Measurements from ENCODE around the gene RNF26. TPM values are rescaled to one million over a fixed set of nuclear protein-coding genes. Genes with fewer than 3 reads are reported as not detected.

RNF26 gene
- total and polyA plus RNA-seq, 2 of the 4 experiments (the other 2 are of a cell fraction), result 3.4 to 36.7 TPM

GRCh38 chr11:119361941-119362725, 27.8 kb downstream of the RNF26 start:
- no peak overlapping the region; the same call in 1 of the 2 replicates for H3K56ac ChIP-seq (ENCODE audit: extremely low read depth, insufficient read depth, low read length)
- H3K27ac ChIP-seq (ENCODE audit: insufficient read depth, low read length), result no peak overlapping the region
- H3K9ac ChIP-seq (ENCODE audit: low read depth, low read length), result no peak overlapping the region
- H2AK9ac ChIP-seq (replicated peaks; ENCODE audit: low read depth, low read length, poor library complexity), result peak overlapping the region; percentile 10
- no peak overlapping the region; the same call in 1 of the 2 replicates for H4K91ac ChIP-seq (ENCODE audit: insufficient read depth, low read depth, low read length)
- no peak for ATAC-seq (ENCODE audit: low read depth)
- no peak overlapping the region for H4K5ac ChIP-seq (ENCODE audit: low read depth, low read length)
- no peak overlapping the region; the same call in 1 of the 2 replicates for H3K18ac ChIP-seq (ENCODE audit: low read depth, low read length)
- peaks cover 31% of the 10 kb centered on the region for H3K9me1 ChIP-seq (ENCODE audit: insufficient read depth, low read length)
- no peak overlapping the region for H4K8ac ChIP-seq (ENCODE audit: low read depth in 2 of 2, low read length in 2 of 2)
- H3K9me3 ChIP-seq (ENCODE audit: control insufficient read depth, insufficient read depth, low read length), result no peaks in the 10 kb centered on the region
- no peak overlapping the region for H2BK5ac ChIP-seq (ENCODE audit: low read depth, low read length, poor library complexity, severe bottlenecking)
- dilution Hi-C loops (cut with HindIII; ENCODE audit: low sequenced_read_pairs, unreplicated experiment) (no loop called here), in situ Hi-C loops (cut with MboI; ENCODE audit: low sequenced_read_pairs) (loop anchor here (25.0 kb wide), 1 partner anchor 750 kb away; no protein-coding TSS in a partner anchor), intact Hi-C loops (cut with micrococcal nuclease) (loop anchor here (1.0 to 10.0 kb wide), 2 partner anchors 24 to 363 kb away; partner anchors contain the start of gene NECTIN1)
- 60% methylated on average over 1 of the region's 11 CpGs; no CpG with 5 or more reads in 1 of the 2 experiments for WGBS, 2 experiments (ENCODE audit: extremely low coverage in 2 of 2, insufficient read length in 1 of 2)
- no peak overlapping the region; the same call in 2 of the 3 replicates for H2BK15ac ChIP-seq (ENCODE audit: low read depth, low read length)
- H4K20me1 ChIP-seq (ENCODE audit: insufficient read depth, low read length), result peaks cover 12% of the 10 kb centered on the region
- POLR2A ChIA-PET (ENCODE audit: unreplicated experiment), result no interaction called here
- no peak for TF ChIP-seq CHD1 (IDR thresholded peaks at IDR 0.05; ENCODE audit: low read depth, low read length)
- no peak for TF ChIP-seq RCOR1 (IDR thresholded peaks at IDR 0.05; ENCODE audit: insufficient replicate concordance, low read length)
- TF ChIP-seq BHLHE40 (IDR thresholded peaks at IDR 0.05; ENCODE audit: low read depth, low read length), result no peak
- TF ChIP-seq SMC3 (IDR thresholded peaks at IDR 0.05; ENCODE audit: low read depth, low read length), result no peak
- TF ChIP-seq CEBPB (IDR thresholded peaks at IDR 0.05; ENCODE audit: low read depth, low read length), result no peak
- no peak for TF ChIP-seq MAFK (IDR thresholded peaks at IDR 0.05; ENCODE audit: low read depth, low read length)
- TF ChIP-seq FOS (IDR thresholded peaks at IDR 0.05; ENCODE audit: low read depth, low read length), result no peak
- TF ChIP-seq POLR2A (IDR thresholded peaks at IDR 0.05; ENCODE audit: low read depth, low read length), result no peak
- TF ChIP-seq RAD21 (IDR thresholded peaks at IDR 0.05; ENCODE audit: low read length), result no peak
- no peak for TF ChIP-seq MXI1 (IDR thresholded peaks at IDR 0.05; ENCODE audit: borderline replicate concordance, low read depth, low read length)
- no peak for TF ChIP-seq NFE2L2 (IDR thresholded peaks at IDR 0.05; ENCODE audit: low read depth, low read length)
- no peak for TF ChIP-seq CTCF (conservative IDR thresholded peaks at IDR 0.05; ENCODE audit: low read depth, low read length)
- TF ChIP-seq MAZ (IDR thresholded peaks at IDR 0.05; ENCODE audit: borderline replicate concordance, low read depth, low read length), result no peak
- no peak for TF ChIP-seq USF2 (IDR thresholded peaks at IDR 0.05; ENCODE audit: low read depth, low read length)
- 0 out of 2 replicates have a peak overlapping the region, but pooled peaks have one; percentile 15 for H3K14ac ChIP-seq (replicated peaks; ENCODE audit: low read depth, low read length)
- H3K27me3 ChIP-seq (ENCODE audit: control insufficient read depth, insufficient read depth, low read length), result no peaks in the 10 kb centered on the region
- H3K4me1 ChIP-seq (ENCODE audit: control insufficient read depth, insufficient read depth, low read length), result peaks cover 24% of the 10 kb centered on the region
- CTCF ChIA-PET, result interaction anchor here (1.2 to 1.4 kb wide), 2 partner anchors 14 to 113 kb away, joined by 3 to 11 read pairs; no protein-coding TSS in a partner anchor
- no peak for DNase-seq
- H2AK5ac ChIP-seq (ENCODE audit: low read depth, low read length), result peak overlapping the region; percentile 25; the same call in 1 of the 2 replicates
- H3K4me2 ChIP-seq (ENCODE audit: low read depth, low read length), result 0 out of 2 replicates have a peak overlapping the region, but pooled peaks have one; percentile 27
- peaks cover 0 to 9% of the 10 kb centered on the region in 2 experiments; a peak in 1 of 4 replicates for H3K79me1 ChIP-seq (ENCODE audit: low read depth in 1 of 2, low read length in 2 of 2)
- H3K36me3 ChIP-seq (ENCODE audit: control insufficient read depth, insufficient read depth, low read length), result no peaks in the 10 kb centered on the region
- no peak overlapping the region for H3K4me3 ChIP-seq (ENCODE audit: insufficient read depth, low read depth, low read length)
- H3K23ac ChIP-seq (ENCODE audit: low read depth, low read length), result no peak overlapping the region; the same call in 1 of the 2 replicates
- BruUV-seq (replicated peaks), result no TSS peak
- peak overlapping the region; percentile 31; the same call in 1 of the 2 replicates for H2BK120ac ChIP-seq (ENCODE audit: low read depth, low read length)
- peak overlapping the region; percentile 36 for H3K4ac ChIP-seq (ENCODE audit: low read depth, low read length)
- peak overlapping the region; percentile 4 for H2AFZ ChIP-seq (replicated peaks; ENCODE audit: low read length, poor library complexity)
- H2BK20ac ChIP-seq (ENCODE audit: low read depth, low read length), result peak overlapping the region; percentile 44; the same call in 1 of the 2 replicates

Data from IMR-90 (cell line).